HG02885 (cell line): ENCODE results near the gene SMPDL3A.

Experiments
- ATAC-seq: cut with Tn5 transposase; IDR thresholded peaks from one replicate; pipeline ENCODE4 v1.9.1; 2021; ENCODE audit warnings: mild to moderate bottlenecking; ENCODE audit not compliant: unreplicated experiment, poor library complexity

SMPDL3A gene

GRCh38 chr6:122845916-122846612, 57.0 kb downstream of the SMPDL3A start:
- ATAC-seq, result no peak

- peak; percentile 94 for ATAC-seq
Measured at GRCh38 chr6:122853259-122853995, 64.4 kb downstream of the SMPDL3A start.
